ENCODE data around the gene RAP1GDS1. TPM values are rescaled to one million over a fixed set of nuclear protein-coding genes. Genes with fewer than 3 reads are reported as not detected.
"Not testable (repeated sequence)": the region's sequence is repeated elsewhere in the genome, so short reads cannot be mapped to it uniquely, and the experiment has no call there.

RAP1GDS1 gene
- total RNA-seq, 1 experiment from 2014 or later: 37.2 TPM

- DNase-seq (ENCODE audit: extremely low read depth, low read depth): no peak
These were observed 161.8 kb downstream of the RAP1GDS1 start for GRCh38 chr4:98423009-98423408.

GRCh38 chr4:98430708-98431403, 169.7 kb downstream of the RAP1GDS1 start:
- DNase-seq (ENCODE audit: extremely low read depth, low read depth): no peak

GRCh38 chr4:98433691-98434090, 172.5 kb downstream of the RAP1GDS1 start:
- DNase-seq (ENCODE audit: extremely low read depth, low read depth): no peak

GRCh38 chr4:98434816-98435215, 173.6 kb downstream of the RAP1GDS1 start:
- DNase-seq (ENCODE audit: extremely low read depth, low read depth): no peak

- no peak for DNase-seq (ENCODE audit: extremely low read depth, low read depth)
These were observed 183.2 kb downstream of the RAP1GDS1 start for GRCh38 chr4:98444371-98444770.

GRCh38 chr4:98446499-98447375, 185.6 kb downstream of the RAP1GDS1 start:
- no peak for DNase-seq (ENCODE audit: extremely low read depth, low read depth)

- DNase-seq (ENCODE audit: extremely low read depth, low read depth): no peak
These were observed 186.5 kb downstream of the RAP1GDS1 start for GRCh38 chr4:98447648-98448047.

GRCh38 chr4:98448908-98449307, 187.7 kb downstream of the RAP1GDS1 start:
- no peak for DNase-seq (ENCODE audit: extremely low read depth, low read depth)

GRCh38 chr4:98452091-98452490, 190.9 kb downstream of the RAP1GDS1 start:
- no peak for DNase-seq (ENCODE audit: extremely low read depth, low read depth)

- not testable (repeated sequence) for DNase-seq (ENCODE audit: extremely low read depth, low read depth)
These were observed 196.2 kb downstream of the RAP1GDS1 start for GRCh38 chr4:98457422-98457821.

- not testable (repeated sequence) for DNase-seq (ENCODE audit: extremely low read depth, low read depth)
These were observed 200.1 kb downstream of the RAP1GDS1 start for GRCh38 chr4:98461121-98461865.

- DNase-seq (ENCODE audit: extremely low read depth, low read depth): no peak
These were observed 201.3 kb downstream of the RAP1GDS1 start for GRCh38 chr4:98462487-98462886.

- no peak for DNase-seq (ENCODE audit: extremely low read depth, low read depth)
These were observed 205.8 kb downstream of the RAP1GDS1 start for GRCh38 chr4:98466868-98467599.

GRCh38 chr4:98467627-98468072, 206.5 kb downstream of the RAP1GDS1 start:
- DNase-seq (ENCODE audit: extremely low read depth, low read depth): peak; percentile 76

GRCh38 chr4:98468709-98469108, 207.5 kb downstream of the RAP1GDS1 start:
- no peak for DNase-seq (ENCODE audit: extremely low read depth, low read depth)

GRCh38 chr4:98469771-98470170, 208.6 kb downstream of the RAP1GDS1 start:
- DNase-seq (ENCODE audit: extremely low read depth, low read depth): no peak

- DNase-seq (ENCODE audit: extremely low read depth, low read depth): no peak
These were observed 209.2 kb downstream of the RAP1GDS1 start for GRCh38 chr4:98470366-98470765.

GRCh38 chr4:98470831-98471230, 209.6 kb downstream of the RAP1GDS1 start:
- DNase-seq (ENCODE audit: extremely low read depth, low read depth): no peak

- DNase-seq (ENCODE audit: extremely low read depth, low read depth): no peak
These were observed 211.9 kb downstream of the RAP1GDS1 start for GRCh38 chr4:98473046-98473445.

GRCh38 chr4:98474408-98474844, 213.2 kb downstream of the RAP1GDS1 start:
- DNase-seq (ENCODE audit: extremely low read depth, low read depth): no peak

All from NCI-H460 (cell line).